SHP77 treated with DMSO at 0.1 percent for 48 hours (cell line): ENCODE data around the gene MRPS23.
"Not testable (repeated sequence)": the region's sequence is repeated elsewhere in the genome, so short reads cannot be mapped to it uniquely, and the experiment has no call there.

ENCODE experiments used
- DNase-seq: peaks from one replicate; lab custom pipeline; 2025; lab: John Stamatoyannopoulos, UW

The MRPS23 gene

GRCh38 chr17:57862694-57863667 is 13.1 kb upstream of the MRPS23 start:
- no peak for DNase-seq

DNA sequence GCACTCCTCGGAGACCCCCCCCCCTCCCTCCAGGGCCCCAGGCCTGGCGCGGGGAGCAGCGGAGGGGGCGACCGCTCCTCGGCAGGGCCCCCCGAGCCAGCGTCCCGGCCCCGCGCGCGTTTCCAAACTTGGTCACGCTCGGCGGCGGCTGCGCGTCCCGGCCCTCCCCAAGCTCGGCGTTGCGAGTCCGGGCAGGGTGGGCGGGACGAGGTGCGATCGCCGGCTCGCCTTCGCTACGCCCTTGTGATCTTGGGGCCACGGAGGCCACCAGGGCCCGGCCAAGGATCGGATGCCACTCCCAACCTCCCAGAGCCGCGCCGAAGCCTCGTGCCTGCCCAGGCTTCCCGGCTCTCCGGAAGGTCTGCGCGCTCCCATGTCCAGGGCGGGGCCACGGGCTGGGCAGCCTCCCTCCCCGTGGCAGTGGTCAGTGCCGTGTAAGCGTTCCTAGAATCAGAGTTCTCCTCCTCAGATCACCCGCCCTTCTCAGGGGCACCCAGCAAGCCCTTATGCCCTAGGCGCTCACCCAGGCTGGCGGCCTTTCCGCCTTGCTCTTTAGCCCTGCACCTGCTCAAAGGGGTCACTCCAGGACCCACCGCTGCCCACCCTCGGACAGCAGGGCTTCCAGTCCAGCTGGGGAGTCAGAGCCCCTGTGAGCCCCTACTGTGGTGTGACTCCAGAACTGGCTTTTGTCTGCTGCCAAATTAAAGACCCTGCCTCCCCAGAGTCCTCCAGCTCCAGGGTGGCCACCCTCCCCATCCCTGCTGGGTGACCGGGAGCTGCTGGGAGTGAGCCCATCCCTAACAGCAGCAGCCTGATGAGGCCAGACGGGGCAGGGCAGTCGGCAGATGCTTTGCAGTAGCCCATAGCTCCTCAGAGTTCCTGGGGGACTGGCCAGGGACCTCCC is 12.2 kb upstream of the MRPS23 start:
- DNase-seq: no peak

DNA sequence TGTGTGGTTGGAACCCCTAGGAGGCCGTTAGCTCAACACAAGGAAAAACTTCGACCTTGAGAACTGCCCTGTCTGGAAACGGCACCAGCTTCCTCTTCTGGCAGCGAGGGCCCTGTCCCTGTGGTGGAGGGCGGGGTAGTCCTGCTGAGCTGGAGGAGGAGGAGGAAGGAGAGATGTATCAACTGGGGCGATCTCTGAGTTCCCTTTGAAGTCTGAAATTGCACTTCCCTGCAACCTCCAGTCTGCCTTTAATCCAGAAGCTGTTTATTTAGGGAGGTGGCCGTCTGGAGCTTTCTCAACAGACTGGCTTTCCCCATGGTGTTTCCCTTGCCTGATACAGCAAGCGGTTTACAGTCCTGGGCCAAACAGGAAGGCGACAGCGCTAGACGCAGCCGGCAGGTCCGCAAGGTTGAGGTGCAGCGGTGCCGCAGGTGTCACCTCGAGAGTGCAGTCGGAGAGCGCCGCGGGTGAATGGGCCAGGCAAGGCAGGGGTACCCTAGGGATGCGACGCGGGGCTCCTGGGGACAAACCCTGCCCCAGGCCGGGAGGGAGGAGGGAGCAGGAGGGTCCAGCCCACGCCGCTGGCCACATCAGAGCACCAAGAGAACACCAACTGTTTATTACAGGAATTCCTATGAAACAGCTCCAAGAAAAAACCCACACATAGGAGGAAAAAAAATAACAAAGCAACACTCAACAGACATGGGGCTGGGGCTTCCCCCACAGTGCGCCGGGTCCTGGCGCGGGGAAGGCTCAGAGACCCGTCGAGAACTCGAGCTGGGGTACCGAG is 11.4 kb upstream of the MRPS23 start:
- DNase-seq: no peak

GRCh38 chr17:57860414-57860999 is 10.7 kb upstream of the MRPS23 start:
- no peak for DNase-seq

DNA sequence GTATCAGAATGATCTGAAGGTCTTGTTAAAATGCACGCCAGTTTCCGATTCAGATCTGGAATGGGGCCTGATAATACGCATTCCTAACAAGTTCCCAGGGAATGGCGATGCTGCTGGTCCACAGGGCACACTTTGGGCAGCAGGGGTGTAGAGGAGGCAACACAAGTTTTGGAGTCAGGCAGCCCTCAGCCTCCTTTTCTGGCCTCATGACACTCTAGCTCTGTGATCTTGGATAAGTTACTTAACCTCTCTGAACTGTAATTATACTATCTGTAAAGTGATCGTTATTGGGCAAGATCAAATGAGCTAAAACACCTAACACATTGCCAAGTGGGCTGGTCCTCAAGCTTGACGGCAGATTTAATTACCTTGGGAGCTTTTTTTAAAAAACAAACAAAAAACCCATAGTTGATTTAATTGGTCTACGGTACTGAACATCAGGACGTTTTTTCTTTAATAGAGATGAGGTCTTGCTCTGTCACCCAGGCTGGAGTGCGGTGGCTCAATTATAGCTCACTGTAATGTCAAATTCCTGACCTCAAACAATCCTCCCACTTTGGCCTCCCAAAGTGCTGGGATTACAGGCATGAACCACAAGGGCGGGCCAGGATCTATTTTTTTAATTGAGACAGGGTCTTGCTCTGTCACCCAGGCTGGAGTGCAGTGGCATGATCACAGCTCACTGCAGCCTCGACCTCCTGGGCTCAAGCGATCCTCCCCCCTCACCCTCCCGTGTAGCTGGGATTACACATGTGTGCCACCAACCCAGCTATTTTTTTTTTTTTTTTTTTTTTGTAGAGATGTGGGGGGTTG is 10.0 kb upstream of the MRPS23 start:
- no peak for DNase-seq

- DNase-seq: no peak
These were observed 9.0 kb upstream of the MRPS23 start for GRCh38 chr17:57858838-57859237.

GRCh38 chr17:57856792-57857620 is 7.2 kb upstream of the MRPS23 start:
- no peak for DNase-seq

GRCh38 chr17:57855391-57856035 is 5.7 kb upstream of the MRPS23 start:
- no peak for DNase-seq

DNA sequence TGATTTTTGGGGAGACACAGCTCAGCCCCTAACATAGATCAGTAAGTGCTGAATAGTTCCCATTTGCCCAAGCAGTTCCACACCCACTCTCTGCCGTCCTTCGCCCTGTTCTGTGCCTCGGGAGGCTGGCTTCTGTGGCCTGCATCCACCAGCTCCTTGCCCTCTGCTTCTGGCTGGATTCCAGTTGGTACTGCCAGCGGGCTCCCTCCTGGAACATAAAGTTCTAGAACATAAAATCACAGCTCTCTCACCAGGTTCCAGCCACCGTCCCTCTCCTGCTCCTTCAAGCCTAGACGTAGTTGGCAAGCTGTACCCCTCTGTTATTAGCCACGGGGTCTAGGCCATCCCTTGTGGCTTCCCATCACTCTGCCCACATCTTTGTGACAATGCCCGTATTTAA is 3.9 kb upstream of the MRPS23 start:
- no peak for DNase-seq

- DNase-seq: no peak
These were observed 3.1 kb upstream of the MRPS23 start for GRCh38 chr17:57852955-57853328.

DNA sequence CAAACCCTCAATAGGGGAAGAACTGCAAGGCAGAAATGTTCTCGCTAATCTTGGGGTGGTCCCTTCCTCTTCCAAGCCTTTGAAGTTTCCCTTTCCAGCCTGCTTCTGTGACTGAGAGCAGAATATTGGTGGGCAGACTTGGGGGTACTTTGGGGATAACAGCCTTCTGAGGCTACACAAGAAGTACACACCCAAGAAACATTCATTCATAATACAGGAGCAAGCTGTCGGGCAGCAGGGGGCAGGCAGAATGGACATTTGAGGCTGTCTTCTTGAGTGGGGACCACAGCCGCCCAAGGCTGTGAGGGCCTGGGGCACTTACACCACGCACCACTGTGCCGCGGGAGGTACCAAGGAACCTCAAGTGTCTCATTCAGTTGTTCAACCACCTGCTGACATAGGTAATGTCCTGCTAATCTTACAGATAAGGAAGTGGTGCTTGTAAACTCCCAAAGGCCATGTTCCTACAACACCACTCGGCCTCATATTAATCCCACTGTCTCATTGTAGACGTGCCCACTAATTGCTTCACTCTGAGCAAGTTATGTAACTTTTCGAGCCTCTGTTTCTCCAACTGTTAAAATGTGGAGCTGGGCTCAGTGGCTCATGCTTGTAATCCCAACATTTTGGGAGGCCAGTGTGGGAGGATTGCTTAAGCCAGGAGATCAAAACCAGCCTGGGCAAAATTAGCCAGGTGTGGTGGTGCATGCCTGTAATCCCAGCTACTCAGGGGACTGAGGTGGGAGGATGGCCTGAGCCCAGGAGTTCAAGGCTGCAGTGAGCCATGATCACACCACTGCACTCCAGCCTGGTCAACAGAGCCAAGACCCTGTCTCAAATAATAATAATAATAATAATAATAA is 2.5 kb upstream of the MRPS23 start:
- DNase-seq: no peak

GRCh38 chr17:57849163-57849873 is 526 bp downstream of the MRPS23 start:
- DNase-seq: no peak

DNA sequence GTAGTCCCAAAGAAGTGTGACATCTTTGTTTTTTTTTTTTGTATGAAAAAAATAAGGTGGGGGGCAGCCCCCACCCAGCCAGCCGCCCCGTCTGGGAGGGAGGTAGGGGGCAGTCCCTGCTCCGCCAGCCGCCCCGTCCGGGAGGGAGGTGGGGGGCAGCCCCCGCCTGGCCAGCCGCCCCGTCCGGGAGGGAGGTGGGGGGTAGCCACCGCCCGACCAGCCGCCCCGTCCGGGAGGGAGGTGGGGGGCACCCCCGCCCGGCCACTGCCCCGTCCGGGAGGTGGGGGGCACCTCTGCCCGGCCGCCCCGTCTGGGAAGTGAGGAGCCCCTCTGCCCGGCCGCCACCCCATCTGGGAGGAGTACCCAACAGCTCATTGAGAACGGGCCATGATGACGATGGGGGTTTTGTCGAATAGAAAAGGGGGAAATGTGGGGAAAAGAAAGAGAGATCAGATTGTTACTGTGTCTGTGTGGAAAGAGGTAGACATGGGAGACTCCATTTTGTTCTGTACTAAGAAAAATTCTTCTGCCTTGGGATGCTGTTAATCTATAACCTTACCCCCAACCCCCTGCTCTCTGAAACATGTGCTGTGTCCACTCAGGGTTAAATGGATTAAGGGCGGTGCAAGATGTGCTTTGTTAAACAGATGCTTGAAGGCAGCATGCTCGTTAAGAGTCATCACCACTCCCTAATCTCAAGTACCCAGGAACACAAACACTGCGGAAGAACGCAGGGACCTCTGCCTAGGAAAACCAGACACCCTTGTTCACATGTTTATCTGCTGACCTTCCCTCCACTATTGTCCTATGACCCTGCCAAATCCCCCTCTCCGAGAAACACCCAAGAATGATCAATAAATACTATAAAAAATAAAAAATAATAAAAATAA is 3.5 kb downstream of the MRPS23 start:
- not testable (repeated sequence) for DNase-seq

- DNase-seq: no peak
These were observed 7.6 kb downstream of the MRPS23 start for GRCh38 chr17:57842280-57842679.

DNA sequence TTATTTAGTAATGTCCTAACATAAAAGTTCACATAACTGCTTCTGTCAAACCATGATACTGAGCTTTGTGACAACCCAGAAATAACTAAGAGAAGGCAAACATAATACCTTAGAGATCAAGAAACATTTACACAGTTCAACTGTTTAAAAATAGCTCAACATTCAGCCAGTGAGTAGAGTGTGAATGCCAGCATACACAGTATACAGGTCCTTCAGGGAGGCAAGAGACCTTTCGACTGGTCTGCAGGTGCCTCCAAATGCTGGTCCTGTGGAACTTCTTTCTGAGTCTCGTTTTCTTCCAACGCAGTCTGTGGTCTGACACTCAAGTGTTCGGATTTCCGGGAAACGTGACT is 10.3 kb downstream of the MRPS23 start:
- no peak for DNase-seq

- DNase-seq: no peak
These were observed 10.8 kb downstream of the MRPS23 start for GRCh38 chr17:57838857-57839570.
